WTC11 (cell line): ENCODE results near the gene S100A5. TPM values are rescaled to one million over a fixed set of nuclear protein-coding genes. Genes with fewer than 3 reads are reported as not detected.
"Not testable (repeated sequence)": the region's sequence is repeated elsewhere in the genome, so short reads cannot be mapped to it uniquely, and the experiment has no call there.

ENCODE experiments used
- ATAC-seq: fragments of 200-7000 bp; cut with Tn5 transposase; 2 replicates; pipeline ENCODE4 v1.10.0; 2021; ENCODE audit warnings: mild to moderate bottlenecking, moderate library complexity
- CTCF ChIA-PET: fragments of 300-600 bp; sonication (Branson Sonifier 250); formaldehyde crosslinking; loops from one replicate; lab custom pipeline; 2021; ENCODE audit warnings: antibody characterized with exemption; lab: Charles Lee
- POLR2A ChIA-PET: fragments of 350-600 bp; sonication (Branson Sonifier 250); formaldehyde crosslinking; loops from one replicate; lab custom pipeline; 2021; ENCODE audit warnings: antibody characterized with exemption; lab: Charles Lee
- DNase-seq: peaks from one replicate; pipeline ENCODE4 v3.0.0; 2021; ENCODE audit warnings: low spot score
- H3K27ac Mint-ChIP-seq: 2 replicates; pipeline ENCODE4 v1.8.0; 2021; ENCODE audit warnings: mixed read lengths
- H3K27me3 Mint-ChIP-seq: 2 replicates; pipeline ENCODE4 v1.8.0; 2021; ENCODE audit warnings: low read depth, mild to moderate bottlenecking, moderate library complexity, mixed read lengths
- H3K36me3 Mint-ChIP-seq: 2 replicates; pipeline ENCODE4 v1.8.0; 2021; ENCODE audit warnings: mixed read lengths
- H3K4me1 Mint-ChIP-seq: 2 replicates; pipeline ENCODE4 v1.8.0; 2022; ENCODE audit warnings: mixed read lengths
- H3K4me3 Mint-ChIP-seq: 2 replicates; pipeline ENCODE4 v1.8.0; 2021; ENCODE audit warnings: mild to moderate bottlenecking, moderate library complexity, mixed read lengths
- H3K9me3 Mint-ChIP-seq: 2 replicates; pipeline ENCODE4 v1.8.0; 2021; ENCODE audit warnings: mixed read lengths
- ATF1 ChIP-seq: sonication (generic); formaldehyde crosslinking; IDR thresholded peaks from 2 replicates; pipeline ENCODE4 v1.8.1; 2023; ENCODE audit warnings: mild to moderate bottlenecking, moderate library complexity, missing genetic modification reagents
- ELF4 ChIP-seq: sonication (generic); formaldehyde crosslinking; IDR thresholded peaks from 2 replicates; pipeline ENCODE4 v1.8.1; 2022; ENCODE audit warnings: low read depth, mild to moderate bottlenecking, moderate library complexity, missing genetic modification reagents
- GABPB1 ChIP-seq: sonication (generic); formaldehyde crosslinking; IDR thresholded peaks from 2 replicates; pipeline ENCODE4 v1.8.1; 2023; ENCODE audit warnings: mild to moderate bottlenecking, missing genetic modification reagents
- GTF2I ChIP-seq: fragments of 250-450 bp; sonication (Bioruptor Pico); conservative IDR thresholded peaks from 2 replicates; pipeline ENCODE4 v1.4.0; 2021; ENCODE audit warnings: mild to moderate bottlenecking
- TCF7 ChIP-seq: sonication (generic); formaldehyde crosslinking; IDR thresholded peaks from 2 replicates; pipeline ENCODE4 v1.8.0; 2022; ENCODE audit warnings: mild to moderate bottlenecking, low read depth, missing genetic modification reagents, moderate library complexity
- TP53 ChIP-seq: sonication (generic); formaldehyde crosslinking; IDR thresholded peaks from 2 replicates; pipeline ENCODE4 v1.8.1; 2023; ENCODE audit warnings: mild to moderate bottlenecking, missing genetic modification reagents
- ZNF232 ChIP-seq: sonication (generic); formaldehyde crosslinking; IDR thresholded peaks from 2 replicates; pipeline ENCODE4 v1.8.0; 2022; ENCODE audit warnings: mild to moderate bottlenecking, missing genetic modification reagents
- ZNF263 ChIP-seq: sonication (generic); formaldehyde crosslinking; IDR thresholded peaks from 2 replicates; pipeline ENCODE4 v1.8.1; 2022; ENCODE audit warnings: low read depth, mild to moderate bottlenecking, moderate library complexity, missing genetic modification reagents
- ZNF416 ChIP-seq: fragments of 250-450 bp; sonication (Bioruptor Pico); IDR thresholded peaks from 2 replicates; pipeline ENCODE4 v1.9.0; 2021; ENCODE audit warnings: mild to moderate bottlenecking, inconsistent platforms
- total RNA-seq: library from RNA; stranded (reverse); gene quantifications from 3 replicates; pipeline ENCODE4 v1.2.3, GENCODE V29; 2021
- TF ChIP-seq, protein P1 (sequence below): sonication (generic); formaldehyde crosslinking; IDR thresholded peaks from 2 replicates; pipeline ENCODE4 v1.8.0; 2022; ENCODE audit warnings: mild to moderate bottlenecking, missing genetic modification reagents
- TF ChIP-seq, protein P2 (sequence below): fragments of 250-450 bp; sonication (Bioruptor Pico); IDR thresholded peaks from 2 replicates; pipeline ENCODE4 v1.9.0; 2021; ENCODE audit warnings: moderate library complexity, mild to moderate bottlenecking, inconsistent platforms, borderline replicate concordance
- TF ChIP-seq, protein P3 (sequence below): sonication (generic); formaldehyde crosslinking; IDR thresholded peaks from 2 replicates; pipeline ENCODE4 v1.8.0; 2023; ENCODE audit warnings: missing genetic modification reagents
- TF ChIP-seq, protein P4 (sequence below): sonication (generic); formaldehyde crosslinking; IDR thresholded peaks from 2 replicates; pipeline ENCODE4 v1.8.0; 2022; ENCODE audit warnings: mild to moderate bottlenecking, missing genetic modification reagents

The S100A5 gene
- total RNA-seq, 1 experiment from 2014 or later, result not detected

DNA sequence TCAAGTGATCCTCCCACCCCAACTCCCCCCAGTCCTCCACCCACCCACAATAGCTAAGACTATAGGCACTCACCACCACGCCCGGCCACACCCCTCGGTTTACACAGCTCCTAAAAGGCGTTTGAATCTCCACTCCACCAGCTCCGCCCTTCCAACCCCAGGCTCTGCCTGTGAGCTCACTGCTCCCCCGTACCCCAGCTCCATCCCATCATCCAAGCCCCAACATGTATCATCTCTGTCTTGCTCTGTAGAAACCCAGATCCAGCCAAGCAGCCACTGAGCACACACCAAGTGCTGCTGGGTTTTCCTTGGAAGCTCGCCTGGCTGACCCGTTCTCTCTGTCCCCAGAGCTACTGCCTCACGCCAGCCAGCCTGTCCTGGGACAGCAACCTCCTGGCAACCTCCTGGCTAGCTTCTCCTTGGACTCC, 36.9 kb upstream of the S100A5 start (continued):
- TF ChIP-seq GABPB1 (CRISPR knock-in tag) (no peak), ZNF263 (CRISPR knock-in tag) (no peak), ZNF416 (CRISPR knock-in tag) (no peak)
- TF ChIP-seq, protein P1, sequence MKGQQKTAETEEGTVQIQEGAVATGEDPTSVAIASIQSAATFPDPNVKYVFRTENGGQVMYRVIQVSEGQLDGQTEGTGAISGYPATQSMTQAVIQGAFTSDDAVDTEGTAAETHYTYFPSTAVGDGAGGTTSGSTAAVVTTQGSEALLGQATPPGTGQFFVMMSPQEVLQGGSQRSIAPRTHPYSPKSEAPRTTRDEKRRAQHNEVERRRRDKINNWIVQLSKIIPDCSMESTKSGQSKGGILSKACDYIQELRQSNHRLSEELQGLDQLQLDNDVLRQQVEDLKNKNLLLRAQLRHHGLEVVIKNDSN (CRISPR knock-in tag), result no peak
- TF ChIP-seq, all 79 proteins: peak for 0

DNA sequence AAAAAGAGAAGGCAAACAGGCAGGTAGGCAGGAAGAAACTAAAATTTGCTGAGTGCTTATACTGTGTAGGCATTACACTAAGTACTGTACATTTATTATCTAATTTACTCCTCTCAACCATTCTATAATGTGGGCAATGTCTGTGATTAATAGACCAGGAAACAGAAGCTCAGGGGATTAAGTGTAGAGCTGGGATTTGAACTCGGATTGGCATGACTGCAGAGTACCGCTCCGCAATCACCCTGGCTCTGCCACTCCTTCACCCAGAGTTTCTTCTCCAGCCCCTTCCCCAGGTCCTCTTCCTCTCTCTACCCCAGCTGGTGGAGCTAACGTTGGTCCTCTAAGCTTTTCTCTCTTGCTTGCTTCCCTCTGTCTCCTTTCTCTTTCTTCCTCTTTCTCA, 36.4 kb upstream of the S100A5 start:
- ATAC-seq, result no peak
- CTCF ChIA-PET, result interaction anchor here (0.7 to 2.7 kb wide), 9 partner anchors 9 to 83 kb away, joined by 3 to 30 read pairs (median 5); partner anchors contain the start of genes CHTOP, S100A1, S100A13 and S100A14
- H3K4me1 Mint-ChIP-seq, result peaks cover 16% of the 10 kb centered on the region
- TF ChIP-seq, protein P2, sequence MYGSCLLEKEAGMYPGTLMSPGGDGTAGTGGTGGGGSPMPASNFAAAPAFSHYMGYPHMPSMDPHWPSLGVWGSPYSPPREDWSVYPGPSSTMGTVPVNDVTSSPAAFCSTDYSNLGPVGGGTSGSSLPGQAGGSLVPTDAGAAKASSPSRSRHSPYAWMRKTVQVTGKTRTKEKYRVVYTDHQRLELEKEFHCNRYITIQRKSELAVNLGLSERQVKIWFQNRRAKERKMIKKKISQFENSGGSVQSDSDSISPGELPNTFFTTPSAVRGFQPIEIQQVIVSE, result no peak
- TF ChIP-seq GTF2I (CRISPR knock-in tag) (no peak), ATF1 (CRISPR knock-in tag) (no peak), TCF7 (CRISPR knock-in tag) (no peak), ZNF232 (CRISPR knock-in tag) (no peak)
- TF ChIP-seq, protein P3, sequence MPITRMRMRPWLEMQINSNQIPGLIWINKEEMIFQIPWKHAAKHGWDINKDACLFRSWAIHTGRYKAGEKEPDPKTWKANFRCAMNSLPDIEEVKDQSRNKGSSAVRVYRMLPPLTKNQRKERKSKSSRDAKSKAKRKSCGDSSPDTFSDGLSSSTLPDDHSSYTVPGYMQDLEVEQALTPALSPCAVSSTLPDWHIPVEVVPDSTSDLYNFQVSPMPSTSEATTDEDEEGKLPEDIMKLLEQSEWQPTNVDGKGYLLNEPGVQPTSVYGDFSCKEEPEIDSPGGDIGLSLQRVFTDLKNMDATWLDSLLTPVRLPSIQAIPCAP, result no peak
- TF ChIP-seq, protein P4, sequence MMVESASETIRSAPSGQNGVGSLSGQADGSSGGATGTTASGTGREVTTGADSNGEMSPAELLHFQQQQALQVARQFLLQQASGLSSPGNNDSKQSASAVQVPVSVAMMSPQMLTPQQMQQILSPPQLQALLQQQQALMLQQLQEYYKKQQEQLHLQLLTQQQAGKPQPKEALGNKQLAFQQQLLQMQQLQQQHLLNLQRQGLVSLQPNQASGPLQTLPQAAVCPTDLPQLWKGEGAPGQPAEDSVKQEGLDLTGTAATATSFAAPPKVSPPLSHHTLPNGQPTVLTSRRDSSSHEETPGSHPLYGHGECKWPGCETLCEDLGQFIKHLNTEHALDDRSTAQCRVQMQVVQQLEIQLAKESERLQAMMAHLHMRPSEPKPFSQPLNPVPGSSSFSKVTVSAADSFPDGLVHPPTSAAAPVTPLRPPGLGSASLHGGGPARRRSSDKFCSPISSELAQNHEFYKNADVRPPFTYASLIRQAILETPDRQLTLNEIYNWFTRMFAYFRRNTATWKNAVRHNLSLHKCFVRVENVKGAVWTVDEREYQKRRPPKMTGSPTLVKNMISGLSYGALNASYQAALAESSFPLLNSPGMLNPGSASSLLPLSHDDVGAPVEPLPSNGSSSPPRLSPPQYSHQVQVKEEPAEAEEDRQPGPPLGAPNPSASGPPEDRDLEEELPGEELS (CRISPR knock-in tag), result no peak
- TF ChIP-seq, protein P1 (CRISPR knock-in tag), result no peak
- no peak overlapping the region for H3K27ac Mint-ChIP-seq
- 0 out of 2 replicates have a peak, but pooled peaks cover 2% of the 10 kb centered on the region for H3K27me3 Mint-ChIP-seq
- H3K9me3 Mint-ChIP-seq, result no peaks in the 10 kb centered on the region
- peaks cover 3% of the 10 kb centered on the region; the same call in 1 of the 2 replicates for H3K36me3 Mint-ChIP-seq
- H3K4me3 Mint-ChIP-seq, result no peak overlapping the region
- no peak for DNase-seq
- POLR2A ChIA-PET, result interaction anchor here (0.8 to 1.1 kb wide), 2 partner anchors 22 to 57 kb away, joined by 3 to 4 read pairs; no protein-coding TSS in a partner anchor

DNA sequence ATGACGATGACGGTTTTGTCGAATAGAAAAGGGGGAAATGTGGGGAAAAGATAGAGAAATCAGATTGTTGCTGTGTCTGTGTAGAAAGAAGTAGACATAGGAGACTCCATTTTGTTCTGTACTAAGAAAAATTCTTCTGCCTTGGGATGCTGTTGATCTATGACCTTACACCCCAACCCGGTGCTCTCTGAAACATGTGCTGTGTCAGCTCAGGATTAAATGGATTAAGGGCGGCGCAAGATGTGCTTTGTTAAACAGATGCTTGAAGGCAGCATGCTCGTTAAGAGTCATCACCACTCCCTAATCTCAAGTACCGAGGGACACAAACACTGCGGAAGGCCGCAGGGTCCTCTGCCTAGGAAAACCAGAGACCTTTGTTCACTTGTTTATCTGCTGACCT, 34.8 kb upstream of the S100A5 start:
- H3K27ac Mint-ChIP-seq, ATAC-seq, H3K27me3 Mint-ChIP-seq, DNase-seq, POLR2A ChIA-PET, H3K36me3 Mint-ChIP-seq, H3K4me3 Mint-ChIP-seq, H3K9me3 Mint-ChIP-seq: not testable (repeated sequence)
- CTCF ChIA-PET, result interaction anchor here (1.0 to 2.7 kb wide), 2 partner anchors 52 to 220 kb away, joined by 3 to 30 read pairs; partner anchors contain the start of genes S100A1 and S100A13
- peaks cover 16% of the 10 kb centered on the region for H3K4me1 Mint-ChIP-seq

DNA sequence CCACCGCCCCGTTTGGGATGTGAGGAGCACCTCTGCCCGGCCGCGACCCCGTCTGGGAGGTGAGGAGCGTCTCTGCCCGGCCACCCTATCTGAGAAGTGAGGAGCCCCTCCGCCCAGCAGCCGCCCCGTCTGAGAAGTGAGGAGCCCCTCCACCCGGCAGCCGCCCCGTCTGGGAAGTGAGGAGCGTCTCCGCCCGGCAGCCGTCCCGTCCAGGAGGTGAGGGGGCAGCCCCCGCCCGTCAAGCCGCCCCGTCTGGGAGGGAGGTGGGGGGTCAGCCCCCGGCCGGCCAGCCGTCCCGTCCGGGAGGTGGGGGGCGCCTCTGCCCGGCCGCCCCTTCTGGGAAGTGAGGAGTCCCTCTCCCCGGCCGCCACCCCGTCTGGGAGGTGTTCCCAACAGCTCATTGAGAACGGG, 34.4 kb upstream of the S100A5 start:
- ATAC-seq, CTCF ChIA-PET, H3K36me3 Mint-ChIP-seq, H3K9me3 Mint-ChIP-seq, DNase-seq, H3K27me3 Mint-ChIP-seq, POLR2A ChIA-PET, H3K4me3 Mint-ChIP-seq, H3K27ac Mint-ChIP-seq: not testable (repeated sequence)
- H3K4me1 Mint-ChIP-seq, result peaks cover 16% of the 10 kb centered on the region

DNA sequence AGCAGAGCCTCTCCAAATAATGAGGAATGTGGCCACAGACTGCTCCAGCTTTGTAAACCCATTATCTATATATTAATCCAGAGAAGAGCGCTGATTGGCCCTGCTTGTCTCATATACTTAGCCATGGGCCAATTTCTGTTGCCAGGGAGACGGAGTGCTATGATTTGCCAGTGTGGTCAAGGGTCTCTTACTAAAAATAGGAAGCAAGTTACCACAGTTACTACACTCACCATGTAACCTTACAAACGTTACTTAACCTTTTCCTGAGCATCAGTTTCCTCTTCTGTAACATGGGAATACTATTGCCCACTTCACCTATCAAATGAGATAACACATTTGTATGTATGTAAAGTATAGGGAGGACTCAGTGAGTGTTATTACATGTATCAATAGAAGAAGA, 32.6 kb upstream of the S100A5 start:
- ATAC-seq (no peak), DNase-seq (no peak)
- Mint-ChIP-seq H3K36me3 (peaks cover 3% of the 10 kb centered on the region; the same call in 1 of the 2 replicates), H3K4me3 (no peak overlapping the region), H3K27ac (no peak overlapping the region), H3K27me3 (peaks cover 2% of the 10 kb centered on the region; the same call in 1 of the 2 replicates), H3K4me1 (peaks cover 17% of the 10 kb centered on the region), H3K9me3 (no peaks in the 10 kb centered on the region)
- ChIA-PET POLR2A (interaction anchor here (1.3 to 2.5 kb wide), 3 partner anchors 43 to 61 kb away, joined by 5 to 9 read pairs (median 5); partner anchors contain the start of genes CHTOP, S100A13 and S100A14), CTCF (interaction anchor here (1.3 to 6.1 kb wide), 14 partner anchors 7 to 202 kb away, joined by 3 to 188 read pairs (median 8); partner anchors contain the start of genes S100A1, S100A13, S100A14 and S100A16)
- TF ChIP-seq, protein P4 (CRISPR knock-in tag), result no peak
- no peak for TF ChIP-seq ZNF263 (CRISPR knock-in tag)
- no peak for TF ChIP-seq ELF4 (CRISPR knock-in tag)
- TF ChIP-seq TP53, result no peak
